DMS153 (cell line): ENCODE data around the gene CDK12.
"Not testable (repeated sequence)": the region's sequence is repeated elsewhere in the genome, so short reads cannot be mapped to it uniquely, and the experiment has no call there.

Experiments used
- DNase-seq: peaks from one replicate; lab custom pipeline; 2025; lab: John Stamatoyannopoulos, UW

Gene CDK12

DNA sequence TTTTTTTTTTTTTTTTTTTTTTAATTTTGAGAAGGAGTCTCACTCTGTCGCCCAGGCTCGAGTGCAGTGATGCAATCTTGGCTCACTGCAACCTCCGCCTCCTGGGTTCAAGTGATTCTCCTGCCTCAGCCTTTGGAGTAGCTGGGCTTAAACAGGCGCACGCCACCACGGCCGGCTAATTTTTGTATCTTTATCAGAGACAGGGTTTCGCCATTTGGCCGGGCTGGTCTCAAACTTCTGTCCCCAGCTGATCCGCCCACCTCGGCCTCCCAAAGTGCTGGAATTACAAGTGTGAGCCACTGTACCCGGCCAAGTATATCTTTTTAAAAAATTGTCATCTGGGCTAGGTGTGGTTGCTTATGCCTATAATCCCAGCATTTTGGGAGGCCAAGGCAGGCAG, 35.6 kb downstream of the CDK12 start:
- DNase-seq, result not testable (repeated sequence)

DNA sequence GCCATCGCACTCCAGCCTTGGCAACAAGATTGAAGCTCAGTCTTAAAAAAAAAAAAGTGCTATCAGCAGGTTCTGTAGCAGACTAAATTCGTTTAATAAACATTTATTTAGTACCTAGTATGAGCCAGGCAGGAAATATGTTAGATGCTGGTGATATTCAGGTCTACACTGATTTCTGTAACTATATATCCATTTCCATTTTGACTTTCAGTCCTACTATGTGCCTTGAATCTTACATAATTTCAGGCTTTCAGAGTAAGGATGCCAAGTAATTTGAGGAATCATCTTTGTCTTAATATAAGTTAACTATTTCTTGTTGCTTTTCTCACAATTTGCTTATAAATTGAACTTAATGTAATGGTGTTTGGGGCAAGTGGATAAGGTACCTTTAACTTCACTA, 46.2 kb downstream of the CDK12 start:
- DNase-seq, result no peak

- no peak for DNase-seq
These were observed 47.7 kb downstream of the CDK12 start for GRCh38 chr17:39508987-39509386.

DNA sequence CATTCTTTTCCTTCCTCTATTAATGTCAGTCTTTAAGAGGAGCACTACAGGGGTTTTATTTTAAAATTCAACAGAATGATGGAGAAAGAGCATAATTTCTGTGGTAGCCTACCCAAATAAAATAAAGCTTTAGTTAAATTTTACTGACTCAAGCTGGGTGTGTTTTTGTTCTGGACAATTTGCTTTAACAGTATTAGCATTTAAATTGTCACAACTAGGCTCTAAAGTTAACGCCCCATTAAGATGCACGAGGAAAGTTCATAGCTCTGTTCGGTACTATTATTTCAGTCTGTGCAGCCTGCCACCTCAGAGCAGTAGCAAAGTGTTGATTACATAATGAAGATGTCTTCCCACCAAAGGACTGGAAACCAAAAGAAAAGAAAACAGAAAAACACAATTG, 52.0 kb downstream of the CDK12 start:
- DNase-seq, result no peak

DNA sequence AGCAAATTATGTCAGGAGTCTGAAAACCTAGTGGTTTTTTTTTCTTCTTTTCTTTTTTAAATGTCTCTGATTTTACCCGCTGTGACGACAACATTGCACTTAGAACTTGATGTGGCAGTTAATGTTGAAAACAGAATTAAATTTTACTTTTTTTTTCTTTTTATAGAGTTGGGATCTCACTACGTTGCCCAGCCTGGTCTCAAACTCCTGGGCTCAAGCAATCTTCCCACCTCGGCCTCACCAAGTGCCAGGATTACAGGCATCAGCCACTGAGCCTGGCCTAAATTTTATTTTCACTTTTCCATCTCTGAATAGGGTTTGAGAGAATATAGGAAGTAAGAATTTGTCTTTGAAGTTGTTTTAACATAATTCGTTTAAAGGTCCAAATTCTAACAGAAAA, 52.6 kb downstream of the CDK12 start:
- DNase-seq, result no peak

DNA sequence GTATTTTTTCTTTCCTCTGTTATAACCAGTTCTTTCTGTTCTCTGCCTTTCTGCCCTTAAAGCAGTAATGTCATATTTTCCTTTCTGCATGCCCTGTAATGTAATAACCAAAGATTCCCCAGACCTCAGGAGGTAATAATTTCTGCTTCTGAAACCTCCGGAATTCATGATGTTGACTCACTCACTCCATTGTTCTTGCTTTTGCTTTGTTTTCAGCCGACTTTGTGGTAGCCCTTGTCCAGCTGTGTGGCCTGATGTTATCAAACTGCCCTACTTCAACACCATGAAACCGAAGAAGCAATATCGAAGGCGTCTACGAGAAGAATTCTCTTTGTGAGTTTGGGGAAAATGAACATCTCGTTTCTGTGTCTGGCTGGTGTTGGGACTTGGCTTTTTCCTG, 55.9 kb downstream of the CDK12 start:
- no peak for DNase-seq

GRCh38 chr17:39525801-39526506, 64.7 kb downstream of the CDK12 start:
- DNase-seq, result no peak

DNA sequence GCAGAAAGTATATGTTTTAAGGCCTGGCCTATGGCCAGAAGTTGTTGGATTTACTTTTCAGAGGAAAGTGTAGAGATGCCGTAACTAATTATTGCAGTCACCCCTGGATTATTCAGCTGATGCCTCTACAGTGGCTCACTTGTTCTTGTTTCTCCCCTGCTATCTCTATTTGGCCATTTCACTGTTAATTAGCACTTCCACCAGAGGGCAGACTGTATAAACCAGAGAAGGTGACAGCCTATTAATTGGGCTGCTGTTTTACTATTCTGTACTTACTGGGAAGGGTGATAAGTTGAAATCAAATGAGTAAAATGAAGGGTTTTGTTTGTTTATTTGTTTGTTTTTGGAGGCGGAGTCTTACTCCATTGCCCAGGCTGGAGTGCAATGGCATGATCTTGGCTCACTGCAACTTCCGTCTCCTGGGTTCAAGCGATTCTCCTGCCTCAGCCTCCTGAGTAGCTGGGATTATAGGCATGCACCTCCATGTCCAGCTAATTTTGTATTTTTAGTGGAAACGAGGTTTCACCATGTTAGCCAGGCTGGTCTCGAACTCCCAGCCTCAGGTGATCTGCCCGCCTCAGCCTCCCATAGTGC, 66.0 kb downstream of the CDK12 start:
- DNase-seq, result no peak

DNA sequence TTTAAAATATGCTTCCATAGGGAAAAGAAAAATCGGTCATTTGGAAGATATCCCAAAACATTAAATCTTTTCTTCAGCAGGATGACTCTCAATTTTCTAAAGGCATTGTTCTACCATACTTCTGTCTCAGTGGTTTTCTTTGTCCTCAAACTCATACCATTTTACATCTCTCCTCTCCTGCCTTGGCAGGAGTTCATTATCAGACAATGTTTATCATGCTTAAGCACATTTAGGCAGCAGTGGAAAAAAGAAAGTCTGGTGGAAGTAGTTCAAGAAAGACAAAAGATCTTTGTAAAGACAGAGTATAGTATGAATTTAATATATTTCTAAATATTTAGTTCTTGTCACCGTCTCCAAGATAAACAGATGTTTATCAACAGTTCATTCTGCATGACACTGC, 68.2 kb downstream of the CDK12 start:
- DNase-seq, result no peak

- DNase-seq, result no peak
These were observed 69.2 kb downstream of the CDK12 start for GRCh38 chr17:39530513-39530912.

GRCh38 chr17:39531252-39531651, 70.0 kb downstream of the CDK12 start:
- DNase-seq, result no peak

DNA sequence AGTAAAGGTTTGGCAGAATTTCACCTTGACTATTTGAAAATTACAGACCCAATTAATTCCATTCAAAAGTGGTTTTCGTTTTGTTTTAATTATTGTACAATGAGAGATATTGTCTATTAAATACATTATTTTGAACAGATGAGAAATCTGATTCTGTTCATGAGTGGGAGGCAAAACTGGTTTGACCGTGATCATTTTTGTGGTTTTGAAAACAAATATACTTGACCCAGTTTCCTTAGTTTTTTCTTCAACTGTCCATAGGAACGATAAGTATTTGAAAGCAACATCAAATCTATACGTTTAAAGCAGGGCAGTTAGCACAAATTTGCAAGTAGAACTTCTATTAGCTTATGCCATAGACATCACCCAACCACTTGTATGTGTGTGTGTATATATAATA, 72.6 kb downstream of the CDK12 start:
- no peak for DNase-seq

DNA sequence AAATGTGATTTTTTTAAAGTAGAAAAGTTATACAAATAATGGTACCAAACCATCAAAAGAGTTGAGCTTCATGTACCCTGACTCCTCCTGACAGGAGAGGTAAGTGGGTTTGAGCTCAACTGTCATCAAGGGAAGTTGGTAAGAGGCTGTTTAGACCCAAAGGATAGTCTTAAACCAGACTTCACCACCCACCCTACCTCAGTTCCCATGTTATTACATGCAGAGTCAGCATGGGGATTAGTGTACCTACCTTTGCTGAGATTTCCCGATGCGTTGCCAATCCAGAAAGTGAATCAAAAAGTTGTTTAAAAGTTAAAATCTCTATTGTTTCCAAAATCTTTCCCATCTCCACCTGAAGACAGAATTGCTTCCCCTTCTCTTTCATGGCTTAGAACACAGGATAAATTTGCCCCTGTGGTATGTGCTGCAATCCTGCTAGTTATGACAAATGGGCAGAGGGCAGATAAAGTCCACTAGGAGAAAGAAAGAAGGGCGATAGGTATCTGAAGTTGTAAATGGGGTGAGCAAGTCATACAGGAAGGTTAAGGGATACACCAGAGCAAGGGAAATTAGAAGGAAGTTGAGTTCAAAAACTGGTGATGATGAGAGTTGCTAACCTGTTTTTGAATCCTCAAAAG, 73.6 kb downstream of the CDK12 start:
- no peak for DNase-seq

DNA sequence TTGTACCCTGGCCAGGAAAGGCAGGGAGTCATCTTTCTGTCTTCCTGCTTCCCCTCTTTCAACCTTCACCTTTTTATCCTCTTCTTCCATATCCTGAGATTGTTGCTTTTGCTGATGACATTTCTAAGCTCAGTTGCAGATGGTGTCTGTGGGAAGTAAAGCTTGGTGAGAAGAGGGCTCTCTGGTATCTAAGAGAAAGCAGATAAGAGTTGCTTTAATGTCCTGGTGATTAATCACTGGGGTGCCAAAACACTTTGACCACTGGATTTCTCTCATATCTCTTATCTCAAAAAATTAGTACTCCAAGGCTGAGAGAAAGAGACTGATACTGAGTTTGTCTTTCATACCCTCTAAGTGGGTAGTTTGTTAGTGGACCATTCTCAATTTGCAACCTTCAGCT, 75.2 kb downstream of the CDK12 start:
- no peak for DNase-seq

GRCh38 chr17:39537364-39537763, 76.1 kb downstream of the CDK12 start:
- DNase-seq, result not testable (repeated sequence)

DNA sequence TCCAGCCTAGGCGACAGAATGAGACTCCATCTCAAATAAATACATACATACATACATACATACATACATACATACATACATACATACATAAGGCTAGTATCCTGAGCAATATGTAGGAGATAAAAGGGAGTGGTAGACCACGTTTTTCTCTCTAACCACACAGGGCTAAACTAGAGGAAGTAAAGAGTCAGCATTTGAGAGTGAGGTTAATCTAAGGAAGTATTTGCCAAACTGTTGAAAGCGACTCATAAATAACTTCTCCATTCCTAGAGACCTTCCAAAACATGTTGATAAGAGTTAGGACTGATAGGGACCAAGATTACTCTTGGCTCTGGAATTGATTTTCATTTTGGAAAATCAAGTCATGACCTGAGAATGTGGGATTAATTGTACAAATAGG, 77.6 kb downstream of the CDK12 start:
- no peak for DNase-seq

GRCh38 chr17:39540611-39541010, 79.3 kb downstream of the CDK12 start:
- no peak for DNase-seq

- DNase-seq, result no peak
These were observed 80.4 kb downstream of the CDK12 start for GRCh38 chr17:39541652-39542051.

DNA sequence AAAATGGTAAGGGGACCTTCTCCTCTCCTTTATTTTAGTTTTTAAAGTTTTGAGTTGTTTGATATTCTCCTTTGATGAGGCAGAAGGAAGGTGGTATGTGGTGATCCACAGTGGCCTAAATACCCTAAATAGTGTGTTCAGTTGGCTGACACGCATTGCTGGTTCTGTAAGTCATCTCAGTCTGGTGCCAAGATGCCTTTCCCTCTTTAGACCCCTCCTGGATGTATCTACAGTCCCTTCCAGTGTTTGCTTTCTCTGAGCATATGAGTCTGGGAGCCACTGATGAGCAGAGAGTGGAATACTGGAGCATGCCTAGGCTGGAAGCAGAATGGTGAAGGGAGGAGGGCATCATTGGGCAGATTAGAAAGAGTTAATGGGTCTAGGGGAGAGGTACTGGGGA, 81.9 kb downstream of the CDK12 start:
- DNase-seq, result no peak

DNA sequence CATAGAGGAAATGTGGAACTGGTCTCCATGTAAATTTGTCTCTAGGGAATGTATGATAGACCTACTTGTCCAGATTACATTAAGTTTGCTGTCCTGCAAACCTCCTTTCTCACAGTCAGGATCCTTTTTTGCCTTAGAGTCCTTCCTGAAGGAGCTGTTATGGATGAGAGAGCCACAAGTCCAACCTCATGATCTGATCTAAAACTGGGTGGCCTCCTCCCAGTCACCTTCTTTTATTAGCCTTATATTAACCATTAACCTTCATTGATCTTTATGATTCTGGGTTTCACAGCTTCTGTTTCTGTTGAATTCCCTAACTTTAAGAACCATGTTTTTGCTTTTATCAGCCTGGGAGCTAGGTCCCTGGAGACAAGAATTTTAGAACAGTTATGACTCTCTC, 82.4 kb downstream of the CDK12 start:
- DNase-seq, result no peak

GRCh38 chr17:39544361-39544760, 83.1 kb downstream of the CDK12 start:
- DNase-seq, result not testable (repeated sequence)

DNA sequence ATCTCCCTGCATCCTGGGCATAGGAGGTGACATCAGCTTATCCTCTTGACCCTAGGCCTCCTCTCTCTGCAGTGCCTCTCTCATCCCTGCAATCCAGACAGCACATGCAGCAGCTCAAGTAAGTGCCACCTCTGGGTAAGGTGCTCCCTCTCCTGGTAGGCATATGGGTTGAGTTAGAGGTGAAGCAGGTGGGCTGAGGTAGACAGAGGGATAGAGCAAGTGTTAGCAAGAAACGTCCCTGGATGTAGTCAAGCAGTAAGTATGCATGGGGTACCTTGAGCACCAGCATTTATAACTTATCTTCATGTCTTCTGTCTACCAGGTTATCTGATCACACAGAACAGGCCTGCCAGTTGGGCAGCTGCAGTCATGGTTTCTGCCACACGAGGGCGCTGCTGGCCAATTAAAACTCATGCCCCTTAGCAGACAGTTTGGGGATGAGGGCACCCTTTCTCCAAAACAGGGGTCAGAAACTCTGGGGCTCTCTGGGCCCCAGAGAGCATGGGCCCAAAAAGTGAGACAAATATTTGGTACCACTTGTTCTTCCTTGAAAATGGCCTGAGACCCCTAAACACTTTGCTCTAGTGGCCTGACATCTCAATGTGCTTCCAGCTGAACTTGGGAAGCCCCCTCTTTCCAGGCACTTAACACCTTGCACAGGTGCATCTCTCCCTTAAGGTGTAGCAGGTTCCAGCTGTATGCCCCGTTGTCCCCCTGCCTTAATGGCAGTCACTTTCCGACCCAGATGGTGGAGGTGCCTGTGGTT, 86.6 kb downstream of the CDK12 start:
- DNase-seq, result no peak
